ENCODE results near the gene NKAIN1. TPM values are rescaled to one million over a fixed set of nuclear protein-coding genes. Genes with fewer than 3 reads are reported as not detected.
A peak's percentile ranks its signal among the peaks of the same experiment; 100 is the strongest.
"Not testable (repeated sequence)": the region's sequence is repeated elsewhere in the genome, so short reads cannot be mapped to it uniquely, and the experiment has no call there.

NKAIN1 gene
- total and polyA plus RNA-seq, 2 experiments from 2014 or later = 14.7 to 56.7 TPM

GRCh38 chr1:31176291-31176690 is 63.4 kb downstream of the NKAIN1 start:
- H3K27ac Mint-ChIP-seq; ATAC-seq; H3K79me2 ChIP-seq (replicated peaks; ENCODE audit: insufficient read depth); DNase-seq (ENCODE audit: low spot score); H3K4me3 Mint-ChIP-seq; H3K4me3 ChIP-seq; H3K27ac ChIP-seq (ENCODE audit: low read depth); H4K20me1 ChIP-seq (replicated peaks; ENCODE audit: insufficient read depth); H3K4me1 ChIP-seq (ENCODE audit: insufficient read depth); H3K9me2 ChIP-seq (ENCODE audit: insufficient read depth); H3K36me3 ChIP-seq (ENCODE audit: insufficient read depth); H3K27me3 ChIP-seq (ENCODE audit: insufficient read depth); H2AFZ ChIP-seq; H3F3A ChIP-seq (replicated peaks; ENCODE audit: low read depth); H3K27me3 Mint-ChIP-seq (ENCODE audit: insufficient read depth, low read depth, poor library complexity); H3K4me1 Mint-ChIP-seq; H3K4me2 ChIP-seq: not testable (repeated sequence)
- Mint-ChIP-seq H3K9me3 (peaks cover 22% of the 10 kb centered on the region), H3K36me3 (ENCODE audit: low read depth) (peaks cover 33% of the 10 kb centered on the region)

- no peak overlapping the region for H3K4me3 ChIP-seq
- no peak overlapping the region for H3K4me2 ChIP-seq
- Mint-ChIP-seq H3K27me3 (ENCODE audit: insufficient read depth, low read depth, poor library complexity) (peaks cover 2% of the 10 kb centered on the region), H3K36me3 (ENCODE audit: low read depth) (peaks cover 8% of the 10 kb centered on the region; the same call in 1 of the 3 replicates), H3K9me3 (peaks cover 9% of the 10 kb centered on the region), H3K4me1 (peaks cover 10% of the 10 kb centered on the region), H3K27ac (peak overlapping the region; percentile 93), H3K4me3 (no peak overlapping the region)
- H3F3A ChIP-seq (replicated peaks; ENCODE audit: low read depth) = no peaks in the 10 kb centered on the region
- no peak overlapping the region for H2AFZ ChIP-seq
- peak overlapping the region; percentile 71; the same call in 1 of the 2 replicates for H3K27ac ChIP-seq (ENCODE audit: low read depth)
- no peak for DNase-seq (ENCODE audit: low spot score)
- no peaks in the 10 kb centered on the region for H4K20me1 ChIP-seq (replicated peaks; ENCODE audit: insufficient read depth)
- H3K36me3 ChIP-seq (ENCODE audit: insufficient read depth) = no peaks in the 10 kb centered on the region
- H3K9me2 ChIP-seq (ENCODE audit: insufficient read depth) = no peaks in the 10 kb centered on the region
- H3K4me1 ChIP-seq (ENCODE audit: insufficient read depth) = no peaks in the 10 kb centered on the region
- H3K79me2 ChIP-seq (replicated peaks; ENCODE audit: insufficient read depth) = no peaks in the 10 kb centered on the region
- H3K27me3 ChIP-seq (ENCODE audit: insufficient read depth) = no peaks in the 10 kb centered on the region
- no peak for ATAC-seq
- TF ChIP-seq EZH2 (IDR thresholded peaks at IDR 0.05; ENCODE audit: low read depth, unreplicated experiment) = no peak
- TF ChIP-seq, protein P1, sequence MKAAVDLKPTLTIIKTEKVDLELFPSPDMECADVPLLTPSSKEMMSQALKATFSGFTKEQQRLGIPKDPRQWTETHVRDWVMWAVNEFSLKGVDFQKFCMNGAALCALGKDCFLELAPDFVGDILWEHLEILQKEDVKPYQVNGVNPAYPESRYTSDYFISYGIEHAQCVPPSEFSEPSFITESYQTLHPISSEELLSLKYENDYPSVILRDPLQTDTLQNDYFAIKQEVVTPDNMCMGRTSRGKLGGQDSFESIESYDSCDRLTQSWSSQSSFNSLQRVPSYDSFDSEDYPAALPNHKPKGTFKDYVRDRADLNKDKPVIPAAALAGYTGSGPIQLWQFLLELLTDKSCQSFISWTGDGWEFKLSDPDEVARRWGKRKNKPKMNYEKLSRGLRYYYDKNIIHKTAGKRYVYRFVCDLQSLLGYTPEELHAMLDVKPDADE (IDR thresholded peaks at IDR 0.05) = no peak
- no peak for TF ChIP-seq NANOG (IDR thresholded peaks at IDR 0.05; ENCODE audit: borderline replicate concordance)
- no peak for TF ChIP-seq ZNF462 (CRISPR knock-in tag; IDR thresholded peaks at IDR 0.05)
- no peak for TF ChIP-seq POLR2AphosphoS5 (IDR thresholded peaks at IDR 0.05; ENCODE audit: low read depth)
- TF ChIP-seq, protein P2, sequence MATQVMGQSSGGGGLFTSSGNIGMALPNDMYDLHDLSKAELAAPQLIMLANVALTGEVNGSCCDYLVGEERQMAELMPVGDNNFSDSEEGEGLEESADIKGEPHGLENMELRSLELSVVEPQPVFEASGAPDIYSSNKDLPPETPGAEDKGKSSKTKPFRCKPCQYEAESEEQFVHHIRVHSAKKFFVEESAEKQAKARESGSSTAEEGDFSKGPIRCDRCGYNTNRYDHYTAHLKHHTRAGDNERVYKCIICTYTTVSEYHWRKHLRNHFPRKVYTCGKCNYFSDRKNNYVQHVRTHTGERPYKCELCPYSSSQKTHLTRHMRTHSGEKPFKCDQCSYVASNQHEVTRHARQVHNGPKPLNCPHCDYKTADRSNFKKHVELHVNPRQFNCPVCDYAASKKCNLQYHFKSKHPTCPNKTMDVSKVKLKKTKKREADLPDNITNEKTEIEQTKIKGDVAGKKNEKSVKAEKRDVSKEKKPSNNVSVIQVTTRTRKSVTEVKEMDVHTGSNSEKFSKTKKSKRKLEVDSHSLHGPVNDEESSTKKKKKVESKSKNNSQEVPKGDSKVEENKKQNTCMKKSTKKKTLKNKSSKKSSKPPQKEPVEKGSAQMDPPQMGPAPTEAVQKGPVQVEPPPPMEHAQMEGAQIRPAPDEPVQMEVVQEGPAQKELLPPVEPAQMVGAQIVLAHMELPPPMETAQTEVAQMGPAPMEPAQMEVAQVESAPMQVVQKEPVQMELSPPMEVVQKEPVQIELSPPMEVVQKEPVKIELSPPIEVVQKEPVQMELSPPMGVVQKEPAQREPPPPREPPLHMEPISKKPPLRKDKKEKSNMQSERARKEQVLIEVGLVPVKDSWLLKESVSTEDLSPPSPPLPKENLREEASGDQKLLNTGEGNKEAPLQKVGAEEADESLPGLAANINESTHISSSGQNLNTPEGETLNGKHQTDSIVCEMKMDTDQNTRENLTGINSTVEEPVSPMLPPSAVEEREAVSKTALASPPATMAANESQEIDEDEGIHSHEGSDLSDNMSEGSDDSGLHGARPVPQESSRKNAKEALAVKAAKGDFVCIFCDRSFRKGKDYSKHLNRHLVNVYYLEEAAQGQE (IDR thresholded peaks at IDR 0.05; ENCODE audit: unreplicated experiment) = no peak
- TF ChIP-seq JUNB (IDR thresholded peaks at IDR 0.05; ENCODE audit: unreplicated experiment) = no peak
- no peak for TF ChIP-seq ZNF331 (CRISPR knock-in tag; IDR thresholded peaks at IDR 0.05; ENCODE audit: low read depth)
- no peak for TF ChIP-seq ZNF114 (CRISPR knock-in tag; IDR thresholded peaks at IDR 0.05)
- TF ChIP-seq STAT1 (IDR thresholded peaks at IDR 0.05; ENCODE audit: unreplicated experiment) = no peak
- TF ChIP-seq CTCF (conservative IDR thresholded peaks at IDR 0.05; ENCODE audit: low read depth in 2 of 2) = no peak
Measured at GRCh38 chr1:31170486-31170735, 69.3 kb downstream of the NKAIN1 start.

Data from GM23338 (cell line).